Ishikawa (cell line): ENCODE results near the gene IFI44L.

Experiments used
- EP300 ChIP-seq: IDR thresholded peaks from 2 replicates; pipeline ENCODE4 v1.6.1; 2012; ENCODE audit warnings: borderline replicate concordance
- TAF1 ChIP-seq: IDR thresholded peaks from 2 replicates; pipeline ENCODE4 v1.6.1; 2012; ENCODE audit warnings: low read depth, mild to moderate bottlenecking

DNA sequence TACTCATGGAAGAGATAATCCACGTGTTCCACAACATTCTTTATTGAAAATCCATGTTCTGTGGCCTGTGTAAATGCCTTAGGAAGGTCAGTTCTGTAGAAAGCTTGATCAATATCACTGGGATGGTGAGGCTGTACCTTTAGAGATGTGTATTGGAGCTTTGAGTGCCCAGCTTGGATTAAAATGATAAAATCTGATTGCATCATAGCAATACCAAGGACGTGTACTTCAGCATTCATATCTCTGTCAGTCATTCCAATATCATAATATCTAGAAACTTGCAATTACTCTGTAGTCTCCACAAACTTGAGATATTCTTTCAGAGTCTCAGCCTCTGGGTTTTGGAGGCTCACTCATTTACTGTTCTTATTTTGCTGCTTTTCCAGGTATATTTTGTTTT lies 61.0 kb downstream of the IFI44L start:
- TF ChIP-seq EP300 (no peak), TAF1 (no peak)
